Kidney glomerular epithelial cell (primary cell): ENCODE measurements around the gene CLTRN.
"Not testable (repeated sequence)": the region's sequence is repeated elsewhere in the genome, so short reads cannot be mapped to it uniquely, and the experiment has no call there.

ENCODE experiments used
- DNase-seq: peaks from one replicate; lab custom pipeline; 2025; lab: John Stamatoyannopoulos, UW

Gene CLTRN

GRCh38 chrX:15664487-15665444, at the start of gene CLTRN:
CLTRN (minus strand) TSS chrX:15664805; CDS start chrX:15664775, 30 bp downstream.
- DNase-seq, result peak; percentile 37

DNA sequence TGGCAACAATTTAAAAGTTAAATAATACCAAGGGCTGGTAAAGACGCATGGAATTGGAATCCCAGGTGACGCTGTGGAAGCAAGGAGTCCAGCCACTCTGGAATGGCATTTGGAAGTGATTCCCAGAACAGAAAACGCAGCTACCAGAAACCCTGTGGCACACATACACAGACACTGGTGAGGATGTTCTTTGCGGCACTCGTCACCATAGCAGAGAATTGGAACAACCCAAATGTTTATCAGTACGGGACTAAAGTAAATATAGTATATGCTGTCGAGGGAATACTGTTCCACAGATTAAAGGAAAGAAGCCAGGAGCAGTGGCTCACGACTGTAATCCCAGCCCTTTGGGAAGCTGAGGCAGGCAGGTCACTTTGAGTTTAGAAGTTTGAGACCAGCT, 39.7 kb upstream of the CLTRN start:
- DNase-seq, result not testable (repeated sequence)

- DNase-seq, result not testable (repeated sequence)
These were observed 39.2 kb upstream of the CLTRN start for GRCh38 chrX:15703809-15704208.

- DNase-seq, result no peak
These were observed 38.1 kb upstream of the CLTRN start for GRCh38 chrX:15702488-15703371.

DNA sequence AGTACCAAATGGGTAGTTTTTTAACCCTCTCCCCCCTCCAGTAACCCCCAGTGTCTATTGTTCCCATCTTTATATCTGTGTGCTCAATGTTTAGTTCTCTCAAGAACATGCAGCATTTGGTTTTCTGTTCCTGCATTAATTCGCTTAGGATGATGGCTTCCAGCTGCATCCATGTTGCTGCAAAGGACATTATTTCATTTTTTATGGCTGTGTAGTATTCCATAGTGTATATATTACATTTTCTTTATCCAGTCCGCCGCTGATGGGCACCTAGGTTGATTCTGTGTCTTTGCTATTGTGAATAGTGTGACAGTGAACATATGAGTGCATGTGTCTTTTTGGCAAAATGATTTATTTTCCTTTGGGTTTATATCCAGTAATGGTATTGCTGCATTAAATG, 31.9 kb upstream of the CLTRN start:
- DNase-seq, result no peak

GRCh38 chrX:15694941-15695451, 30.4 kb upstream of the CLTRN start:
- DNase-seq, result no peak

- peak; percentile 40 for DNase-seq
These were observed 22.4 kb upstream of the CLTRN start for GRCh38 chrX:15686818-15687685.

- DNase-seq, result no peak
These were observed 18.6 kb upstream of the CLTRN start for GRCh38 chrX:15683193-15683592.

DNA sequence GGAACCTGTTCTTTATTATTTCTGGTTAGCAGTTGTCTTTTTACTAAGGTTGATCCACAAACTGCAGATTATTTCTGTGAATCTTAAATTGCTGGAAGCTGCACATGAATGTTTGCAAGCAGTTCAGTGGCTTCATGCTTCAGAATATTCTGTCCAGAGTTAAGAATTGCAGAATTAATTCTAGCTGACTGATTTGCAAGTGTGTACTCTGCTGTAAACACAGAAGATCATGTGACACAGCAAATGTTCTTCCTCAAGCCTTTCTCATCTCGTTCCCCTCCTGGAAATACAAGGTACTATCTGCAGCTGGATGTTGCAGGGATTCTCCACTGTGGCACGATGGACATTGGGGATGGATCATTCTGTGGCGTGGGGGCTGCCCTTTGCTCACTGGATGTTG, 16.8 kb upstream of the CLTRN start:
- DNase-seq, result no peak

DNA sequence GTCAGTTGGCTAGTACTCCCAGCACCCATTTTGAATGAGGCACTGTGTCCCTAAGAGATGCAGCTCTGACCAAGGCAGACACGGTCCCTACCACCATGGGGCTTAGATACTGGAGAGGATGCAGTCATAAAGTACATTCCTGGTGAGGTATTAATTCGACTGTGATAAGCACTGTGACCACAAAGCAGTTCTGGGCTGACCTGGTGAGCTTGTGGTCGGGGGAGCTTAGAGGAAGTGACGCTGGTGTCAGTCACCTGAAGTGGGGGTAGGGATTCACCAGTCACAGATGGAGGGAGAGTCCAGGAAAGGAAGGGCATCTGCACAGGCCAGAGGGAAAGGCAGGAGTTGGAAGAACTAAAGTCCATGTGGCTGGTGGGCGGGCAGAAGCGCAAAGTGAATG, 15.8 kb upstream of the CLTRN start:
- peak; percentile 44 for DNase-seq

DNA sequence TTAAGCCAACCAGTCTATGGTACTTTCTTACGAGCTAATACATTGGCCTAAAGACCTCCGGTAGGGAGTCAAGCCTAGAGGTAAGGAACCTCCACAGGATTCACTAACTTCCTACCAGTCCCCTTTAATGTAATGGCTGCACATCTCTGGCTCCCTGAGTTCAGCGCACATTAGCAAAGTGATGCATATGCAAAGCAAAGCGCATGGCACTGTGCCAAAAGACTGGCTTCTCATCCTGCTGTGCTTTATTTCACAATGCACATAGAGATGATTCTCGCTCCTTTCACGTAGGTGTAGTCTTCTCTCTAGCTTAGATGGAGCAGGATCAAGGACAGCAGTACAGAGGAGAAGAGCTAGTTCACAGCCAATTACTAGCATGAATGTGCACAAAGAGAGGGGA, 14.6 kb upstream of the CLTRN start:
- DNase-seq, result no peak

DNA sequence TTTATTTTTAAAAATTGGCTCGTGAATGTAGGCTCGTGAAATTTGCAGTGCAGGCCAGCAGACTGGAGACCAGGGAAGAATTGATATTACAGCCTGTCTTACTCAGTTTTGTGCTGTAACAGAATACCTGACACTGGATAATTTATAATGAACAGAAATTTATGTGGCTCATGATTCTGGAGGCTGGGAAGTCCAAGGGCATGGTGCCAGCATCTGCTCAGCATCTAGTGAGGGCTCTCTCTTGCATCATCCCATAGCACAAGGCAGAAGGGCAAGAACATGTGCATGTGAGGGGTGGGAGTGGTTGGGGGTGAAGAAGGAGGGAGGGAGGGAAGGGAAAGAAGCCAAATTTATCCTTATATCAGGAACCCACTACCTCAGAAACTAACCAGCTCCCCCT, 13.7 kb upstream of the CLTRN start:
- no peak for DNase-seq

GRCh38 chrX:15676886-15677285, 12.3 kb upstream of the CLTRN start:
- no peak for DNase-seq

- peak; percentile 51 for DNase-seq
These were observed 10.9 kb upstream of the CLTRN start for GRCh38 chrX:15675490-15675921.

- peak; percentile 77 for DNase-seq
These were observed 10.4 kb upstream of the CLTRN start for GRCh38 chrX:15674841-15675489.

DNA sequence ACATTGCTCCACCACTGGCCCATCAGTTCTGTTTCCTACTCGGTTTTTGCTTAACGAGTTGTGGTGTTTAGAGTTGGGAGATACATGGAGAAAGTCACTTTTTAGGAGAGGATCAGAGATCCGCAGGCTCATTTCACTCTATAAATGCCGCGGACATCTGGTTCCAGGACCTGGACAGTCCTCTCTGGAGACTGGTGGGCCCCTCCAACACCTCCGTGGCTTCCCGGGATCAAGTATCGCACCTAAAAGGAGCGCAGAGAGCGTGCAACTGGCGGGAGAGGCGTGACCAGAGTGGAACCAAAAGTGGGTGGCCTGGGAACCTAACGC, 9.9 kb upstream of the CLTRN start:
- no peak for DNase-seq

- no peak for DNase-seq
These were observed 9.4 kb upstream of the CLTRN start for GRCh38 chrX:15673970-15674369.

DNA sequence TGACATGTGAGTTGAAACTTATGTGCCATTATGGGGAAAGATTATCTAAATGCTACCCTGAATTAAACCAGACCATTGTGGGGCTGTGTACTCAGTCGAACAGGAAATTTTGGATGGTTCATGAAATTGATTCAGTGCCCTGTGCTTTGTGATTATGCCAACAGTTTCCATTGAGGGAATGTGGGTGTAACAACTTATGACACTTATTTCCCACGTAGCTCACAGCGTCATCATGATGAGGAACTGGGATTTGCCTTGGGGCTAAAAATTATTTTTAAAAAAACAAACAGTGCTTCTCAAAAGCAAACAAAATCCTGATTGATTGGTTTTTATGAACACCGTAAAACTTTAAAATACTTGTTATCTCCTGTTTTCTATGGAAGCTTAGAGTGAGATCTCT, 8.3 kb upstream of the CLTRN start:
- no peak for DNase-seq

DNA sequence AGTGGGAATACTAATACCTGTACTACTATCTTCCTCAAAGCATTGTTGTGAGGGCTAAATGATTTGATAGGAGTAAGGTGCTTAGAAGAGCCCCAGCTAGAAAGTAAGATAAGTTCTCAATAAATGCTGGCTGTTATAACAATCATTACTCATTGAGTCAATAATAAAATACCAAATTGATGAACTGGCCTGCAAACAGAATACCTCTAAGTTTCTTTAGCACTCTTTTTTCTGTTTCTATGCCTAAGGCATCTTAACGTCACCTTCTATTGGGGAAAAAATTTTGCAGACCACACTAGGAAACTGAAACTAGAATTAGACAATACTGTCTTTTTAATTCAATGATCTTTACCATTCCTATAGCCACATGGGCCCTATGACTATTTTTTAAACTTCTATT, 1.2 kb downstream of the CLTRN start:
- DNase-seq, result no peak

DNA sequence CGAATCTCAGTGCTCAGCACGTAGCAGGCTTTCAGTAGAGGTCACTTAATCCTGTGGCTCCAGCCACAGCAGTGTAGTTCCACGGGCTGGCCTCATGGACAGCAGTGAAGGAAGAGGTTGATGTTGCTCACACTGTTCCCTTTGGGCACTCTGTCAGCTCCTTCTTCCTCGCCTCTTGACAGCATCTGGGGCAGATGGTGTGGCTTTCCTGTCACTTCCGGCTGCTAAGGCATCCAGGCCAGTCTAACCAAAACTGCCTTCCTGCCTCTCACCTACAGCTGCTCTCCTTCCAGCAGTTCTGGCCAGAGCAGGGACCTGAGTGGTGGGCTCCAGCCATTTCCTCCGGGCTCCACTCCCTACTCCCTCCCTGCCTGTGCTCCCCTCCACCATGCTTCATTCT, 9.8 kb downstream of the CLTRN start:
- not testable (repeated sequence) for DNase-seq

DNA sequence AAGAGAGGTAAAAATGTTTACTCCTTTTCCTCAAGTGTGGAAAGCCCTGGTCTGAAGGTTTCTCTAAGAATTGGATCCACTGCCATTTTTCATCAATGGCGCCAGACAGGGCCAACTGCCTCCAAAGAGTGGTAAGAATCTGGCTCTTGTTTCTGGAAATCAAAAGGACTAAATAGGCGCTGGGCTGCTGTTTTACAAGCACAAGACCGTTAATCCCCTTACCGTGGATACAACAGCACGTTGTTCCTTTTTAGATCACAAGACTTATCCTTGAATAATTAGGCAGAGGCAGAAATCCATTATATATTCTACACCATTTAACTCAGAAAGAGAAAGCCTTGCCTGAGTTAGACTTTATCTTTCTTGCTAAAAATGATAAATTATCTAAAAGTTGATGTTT, 10.6 kb downstream of the CLTRN start:
- DNase-seq, result no peak
